HG03354 (cell line): ENCODE results near the gene PLEKHG4B.
"Not testable (repeated sequence)": the region's sequence is repeated elsewhere in the genome, so short reads cannot be mapped to it uniquely, and the experiment has no call there.

ENCODE experiments used
- ATAC-seq: cut with Tn5 transposase; IDR thresholded peaks from one replicate; pipeline ENCODE4 v1.9.1; 2021; ENCODE audit warnings: mild to moderate bottlenecking; ENCODE audit not compliant: unreplicated experiment, poor library complexity, severe bottlenecking

Gene PLEKHG4B

GRCh38 chr5:90590-91547 lies 1.1 kb upstream of the PLEKHG4B start:
- ATAC-seq: no peak

DNA sequence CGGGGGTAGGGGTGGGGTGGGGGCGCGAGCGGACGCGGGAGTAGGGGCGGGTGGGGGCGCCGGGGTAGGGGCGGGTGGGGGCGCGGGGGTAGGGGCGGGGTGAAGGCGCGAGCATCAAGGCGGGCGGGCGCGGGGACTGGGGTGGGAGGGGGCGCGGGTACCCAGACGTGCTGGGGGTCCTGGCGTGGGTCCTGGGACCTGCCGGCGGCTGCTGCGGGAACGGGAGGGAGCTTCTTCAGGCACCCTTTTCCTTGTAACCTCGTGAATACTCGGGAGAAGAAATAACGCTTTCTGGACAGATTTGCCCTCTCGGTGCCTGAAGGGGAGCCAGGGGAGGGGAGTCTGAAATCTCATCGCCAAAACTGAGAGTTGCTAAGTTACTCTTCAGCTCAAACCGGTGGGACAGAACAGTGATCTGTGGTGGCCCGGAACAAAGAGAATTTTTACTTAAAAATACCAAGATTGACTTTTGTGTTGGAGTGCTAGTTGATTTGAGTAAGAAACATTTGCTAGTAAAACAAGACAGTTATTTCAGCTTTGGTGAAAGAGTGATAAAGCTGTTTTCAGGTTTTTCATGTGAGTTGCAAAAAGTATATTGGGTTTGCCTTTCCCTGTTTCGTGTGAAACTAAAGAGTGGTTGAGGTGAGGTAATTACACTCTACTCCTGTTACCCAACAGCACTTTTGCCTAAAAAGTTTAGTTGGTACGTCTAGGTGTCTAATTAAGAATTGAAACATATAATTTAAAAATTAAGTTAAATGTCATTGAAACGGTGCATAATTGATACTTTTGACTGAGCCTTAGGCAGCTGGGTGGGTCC lies 643 bp downstream of the PLEKHG4B start:
- ATAC-seq: no peak

DNA sequence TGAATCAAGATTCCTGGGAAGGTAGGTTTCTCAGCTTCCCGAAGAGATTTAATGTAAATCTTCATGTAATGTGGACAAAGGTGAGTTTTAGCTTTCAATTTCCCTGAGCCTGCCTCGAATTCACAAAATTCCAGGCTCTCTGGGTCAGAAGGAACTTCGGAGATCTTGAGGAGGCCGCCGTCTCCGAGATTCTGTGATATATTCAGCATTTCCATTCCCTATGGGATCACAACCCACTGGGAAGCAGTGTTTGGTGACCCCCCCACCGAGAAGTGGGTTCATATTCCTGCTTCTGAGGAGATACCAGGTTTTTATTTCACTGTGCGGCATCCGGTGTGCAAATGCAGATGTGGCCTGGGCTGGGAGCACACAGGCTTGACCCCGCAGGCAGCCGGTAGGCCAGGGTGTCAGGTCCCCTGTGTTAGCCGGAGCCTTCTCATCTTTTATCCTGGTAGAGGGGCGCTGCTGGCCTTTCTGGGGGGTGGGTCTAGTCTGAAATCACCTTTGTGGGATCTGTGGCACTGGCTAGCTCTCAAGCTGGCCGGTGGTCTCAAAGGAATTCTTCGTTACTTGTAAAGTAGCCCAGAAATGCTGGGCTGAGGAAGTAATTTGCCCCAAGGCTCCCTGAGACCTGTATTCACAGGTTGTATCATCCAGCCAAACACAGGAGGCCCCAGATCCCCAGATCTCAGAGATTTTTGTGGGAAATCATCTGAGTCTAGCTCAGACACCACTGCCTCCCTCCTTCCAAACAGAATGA lies 1.4 kb downstream of the PLEKHG4B start:
- no peak for ATAC-seq

- no peak for ATAC-seq
Measured at GRCh38 chr5:94113-94892, 2.3 kb downstream of the PLEKHG4B start.

DNA sequence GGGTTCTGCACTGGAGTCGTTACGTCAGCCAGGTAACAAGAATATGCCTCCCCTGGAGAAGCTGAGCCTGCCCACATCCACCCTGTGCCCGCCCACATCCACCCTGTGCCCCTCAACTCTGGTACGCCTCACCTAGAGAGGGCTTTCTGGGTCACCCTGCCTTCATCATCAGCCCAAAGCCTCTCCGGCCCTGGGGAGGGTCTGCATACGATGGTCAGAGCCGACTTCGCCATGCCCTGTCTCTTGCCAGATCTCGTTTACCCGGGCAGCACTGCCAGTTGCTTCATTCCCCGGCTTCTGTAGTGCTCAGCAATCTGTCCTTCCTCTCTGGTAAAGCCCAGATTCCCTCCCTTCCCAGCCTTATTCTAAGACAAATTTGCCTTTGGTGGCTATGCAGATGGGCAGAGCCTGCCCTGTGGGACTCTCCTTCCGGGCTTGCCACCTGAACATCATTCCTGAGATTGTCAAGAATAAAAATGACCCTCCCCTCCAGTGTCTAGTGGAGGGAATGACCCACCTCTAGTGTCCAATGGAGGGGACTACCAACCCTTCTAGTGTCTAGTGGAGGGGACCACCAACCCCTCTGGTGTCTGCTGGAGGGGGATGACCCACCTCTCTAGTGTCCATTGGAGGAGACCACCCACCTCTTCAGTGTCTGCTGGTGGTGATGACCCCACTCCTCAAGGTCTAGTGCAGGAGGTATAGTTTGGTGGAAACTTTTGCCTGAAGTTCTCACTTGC lies 3.4 kb downstream of the PLEKHG4B start:
- ATAC-seq: no peak

GRCh38 chr5:96976-97660 lies 5.2 kb downstream of the PLEKHG4B start:
- no peak for ATAC-seq

DNA sequence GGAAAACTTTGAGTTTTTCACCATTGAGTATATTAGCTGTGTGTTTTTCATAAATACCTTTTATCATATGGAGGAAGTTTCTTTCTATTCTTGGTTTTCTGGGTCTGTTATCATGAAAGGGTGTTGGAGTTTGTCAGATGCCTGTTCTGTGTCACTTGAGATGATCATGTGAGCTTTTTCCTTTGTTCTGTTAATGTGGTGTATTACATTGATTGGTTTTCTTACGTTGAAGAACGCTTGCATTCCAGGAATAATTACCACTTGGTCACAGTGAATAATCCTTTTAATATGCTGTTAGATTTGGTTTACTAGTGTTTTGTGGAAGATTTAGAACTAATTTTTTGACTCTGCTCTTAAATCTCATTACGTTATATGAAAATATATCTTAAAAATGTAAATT lies 7.8 kb downstream of the PLEKHG4B start:
- no peak for ATAC-seq

DNA sequence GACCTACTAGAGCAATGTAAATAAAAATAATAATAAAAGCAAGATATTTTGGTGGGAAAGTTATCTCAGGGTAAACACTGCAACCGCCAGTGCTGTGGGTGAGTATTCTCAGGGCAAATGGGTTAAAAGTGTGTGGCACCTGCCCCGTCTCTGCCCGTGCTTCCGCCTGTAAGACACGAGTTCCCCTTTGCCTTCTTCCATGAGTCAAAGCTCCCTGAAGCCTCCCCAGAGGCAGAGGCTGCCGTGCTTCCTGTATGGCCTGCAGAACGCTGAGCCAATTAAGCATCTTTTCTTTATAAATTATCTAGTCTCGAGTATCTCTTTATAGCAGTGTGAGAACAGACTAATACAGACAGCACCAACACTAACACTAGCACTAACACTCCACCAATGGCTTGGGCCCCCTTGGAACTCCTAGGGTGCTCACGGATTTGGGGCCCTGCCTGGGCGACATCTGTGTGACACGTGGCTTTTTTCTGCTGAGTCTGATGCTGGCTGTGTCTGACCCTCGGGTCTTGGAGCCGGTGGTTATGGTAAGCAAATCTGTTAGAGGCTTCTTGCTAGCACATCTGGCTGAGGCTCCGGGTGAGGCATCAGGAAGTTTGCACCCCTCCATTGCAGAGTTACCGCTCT lies 10.6 kb downstream of the PLEKHG4B start:
- no peak for ATAC-seq

DNA sequence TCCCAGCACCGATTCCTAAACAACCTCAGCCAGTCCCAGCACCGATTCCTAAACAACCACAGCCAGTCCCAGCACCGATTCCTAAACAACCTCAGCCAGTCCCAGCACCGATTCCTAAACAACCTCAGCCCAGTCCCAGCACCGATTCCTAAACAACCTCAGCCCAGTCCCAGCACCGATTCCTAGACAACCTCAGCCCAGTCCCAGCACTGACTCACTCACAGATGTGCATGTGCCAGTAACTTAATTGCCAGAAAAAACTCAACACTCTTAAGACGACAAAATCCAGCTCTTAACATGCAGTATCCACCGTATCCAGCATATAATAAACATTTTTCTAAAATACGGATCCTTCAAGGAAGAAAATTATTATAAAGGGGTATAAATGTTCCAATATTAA lies 12.1 kb downstream of the PLEKHG4B start:
- ATAC-seq: not testable (repeated sequence)

DNA sequence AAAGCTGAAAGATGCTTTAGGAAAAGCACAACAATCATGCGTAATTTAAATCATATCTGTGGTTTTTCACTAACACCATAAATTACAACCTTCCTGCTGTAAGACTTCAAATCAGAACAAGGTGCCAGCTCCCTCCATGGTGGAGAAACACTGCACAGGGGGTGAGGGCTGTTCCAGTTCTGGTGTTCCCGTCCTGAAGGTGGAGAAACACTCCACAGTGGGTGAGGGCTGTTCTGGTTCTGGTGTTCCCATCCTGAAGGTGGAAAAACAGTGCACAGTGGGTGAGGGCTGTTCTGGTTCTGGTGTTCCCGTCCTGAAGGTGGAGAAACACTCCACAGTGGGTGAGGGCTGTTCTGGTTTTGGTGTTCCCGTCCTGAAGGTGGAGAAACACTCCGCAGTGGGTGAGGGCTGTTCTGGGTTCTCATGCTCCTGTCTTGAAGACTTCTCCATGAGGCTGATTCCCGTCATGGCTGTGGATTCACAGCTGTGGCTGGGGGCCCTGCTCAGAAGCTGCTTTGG lies 12.9 kb downstream of the PLEKHG4B start:
- ATAC-seq: no peak

GRCh38 chr5:105504-106070 lies 13.6 kb downstream of the PLEKHG4B start:
- ATAC-seq: no peak

DNA sequence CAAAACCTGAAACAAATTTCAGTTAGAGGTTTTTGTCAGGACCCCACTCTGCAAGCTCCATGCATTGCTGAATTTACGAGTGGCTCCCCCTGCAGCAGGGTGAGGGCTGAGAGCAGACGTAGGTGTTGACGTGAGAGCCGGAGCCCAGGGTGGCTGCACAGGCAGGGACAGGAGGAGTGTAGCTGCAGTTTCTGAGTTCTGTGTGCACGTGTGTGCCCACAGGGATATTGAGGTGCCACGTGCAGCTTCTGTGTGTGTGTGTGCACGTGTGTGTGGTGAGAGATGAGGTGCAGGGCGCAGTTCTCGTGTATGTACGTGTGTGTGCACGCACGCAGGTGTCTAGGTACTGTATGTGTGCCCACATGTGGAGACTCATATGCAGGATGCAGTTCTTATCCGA lies 14.6 kb downstream of the PLEKHG4B start:
- no peak for ATAC-seq

- ATAC-seq: no peak
Measured at GRCh38 chr5:107526-107925, 15.6 kb downstream of the PLEKHG4B start.

DNA sequence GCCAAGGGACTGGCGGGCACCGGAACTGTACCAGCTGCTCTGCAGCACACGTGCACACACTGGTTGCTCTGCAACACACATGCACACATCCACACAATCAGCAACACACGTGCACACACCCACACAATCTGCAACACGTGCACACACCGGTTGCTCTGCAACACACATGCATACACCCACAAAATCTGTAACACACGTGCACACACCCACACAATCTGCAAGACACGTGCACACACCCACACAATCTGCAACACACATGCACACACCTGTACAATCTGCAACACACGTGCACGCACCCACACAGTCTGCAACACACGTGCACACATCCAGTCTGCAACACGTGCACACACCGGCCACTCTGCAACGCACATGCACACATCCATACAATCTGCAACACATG lies 17.9 kb downstream of the PLEKHG4B start:
- ATAC-seq: no peak

DNA sequence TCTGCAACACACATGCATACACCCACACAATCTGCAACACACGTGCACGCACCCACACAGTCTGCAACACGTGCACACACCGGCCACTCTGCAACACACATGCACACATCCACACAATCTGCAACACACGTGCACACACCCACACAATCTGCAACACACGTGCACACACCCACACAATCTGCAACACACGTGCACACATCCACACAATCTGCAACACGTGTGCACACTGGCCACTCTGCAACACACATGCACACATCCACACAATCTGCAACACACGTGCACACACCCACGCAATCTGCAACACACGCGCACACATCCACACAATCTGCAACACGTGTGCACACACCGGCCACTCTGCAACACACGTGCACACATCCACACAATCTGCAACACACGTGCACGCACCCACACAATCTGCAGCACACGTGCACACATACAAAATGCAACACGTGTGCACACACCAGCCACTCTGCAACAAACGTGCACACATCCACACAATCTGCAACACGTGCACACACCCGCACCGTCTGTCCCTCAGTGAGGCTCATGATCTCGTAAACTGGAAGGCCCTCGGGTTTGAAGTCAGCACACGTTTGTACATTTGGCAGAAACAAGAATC lies 18.4 kb downstream of the PLEKHG4B start:
- ATAC-seq: no peak

DNA sequence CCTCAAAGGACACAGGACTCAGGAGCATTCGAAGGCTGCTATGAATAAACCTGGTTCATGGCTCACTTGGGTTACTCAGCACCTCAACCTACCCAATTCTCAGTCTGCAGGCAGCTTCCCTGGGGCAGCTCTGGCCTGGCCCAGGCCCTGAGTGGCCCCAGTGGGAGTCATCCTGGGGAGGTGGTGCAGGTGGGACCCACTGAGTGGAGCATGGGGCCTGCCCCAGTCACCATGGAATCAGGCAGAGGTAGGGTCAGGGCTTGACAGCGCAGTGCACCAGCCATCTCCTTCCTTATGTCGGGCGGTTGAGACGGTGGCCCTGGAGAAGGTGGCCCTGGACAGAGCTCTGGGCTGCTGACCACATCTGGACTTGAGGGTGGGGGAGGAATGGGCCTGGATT lies 19.2 kb downstream of the PLEKHG4B start:
- no peak for ATAC-seq
